Measurements from ENCODE around the gene CELF5.

Gene CELF5

DNA sequence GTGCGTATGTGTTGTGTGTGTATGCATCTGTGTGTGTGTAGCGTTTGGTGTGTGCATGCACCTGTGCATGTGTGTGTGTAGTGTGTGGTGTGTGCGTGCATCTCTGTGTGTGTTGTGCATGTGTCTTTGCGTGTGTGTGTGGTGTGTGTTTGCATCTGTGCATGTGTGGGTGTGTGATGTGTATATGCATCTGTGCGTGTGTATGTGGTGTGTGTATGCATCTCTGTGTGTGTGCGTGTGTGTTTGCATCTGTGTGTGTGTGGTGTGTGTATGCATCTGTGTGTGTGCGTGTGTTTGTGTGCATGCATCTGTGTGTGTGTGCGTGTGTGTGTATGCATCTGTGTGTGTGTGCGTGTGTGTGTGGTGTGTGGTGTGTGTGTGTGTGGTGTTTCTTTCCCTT is 20.6 kb downstream of the CELF5 start:
- no peak for DNase-seq

DNA sequence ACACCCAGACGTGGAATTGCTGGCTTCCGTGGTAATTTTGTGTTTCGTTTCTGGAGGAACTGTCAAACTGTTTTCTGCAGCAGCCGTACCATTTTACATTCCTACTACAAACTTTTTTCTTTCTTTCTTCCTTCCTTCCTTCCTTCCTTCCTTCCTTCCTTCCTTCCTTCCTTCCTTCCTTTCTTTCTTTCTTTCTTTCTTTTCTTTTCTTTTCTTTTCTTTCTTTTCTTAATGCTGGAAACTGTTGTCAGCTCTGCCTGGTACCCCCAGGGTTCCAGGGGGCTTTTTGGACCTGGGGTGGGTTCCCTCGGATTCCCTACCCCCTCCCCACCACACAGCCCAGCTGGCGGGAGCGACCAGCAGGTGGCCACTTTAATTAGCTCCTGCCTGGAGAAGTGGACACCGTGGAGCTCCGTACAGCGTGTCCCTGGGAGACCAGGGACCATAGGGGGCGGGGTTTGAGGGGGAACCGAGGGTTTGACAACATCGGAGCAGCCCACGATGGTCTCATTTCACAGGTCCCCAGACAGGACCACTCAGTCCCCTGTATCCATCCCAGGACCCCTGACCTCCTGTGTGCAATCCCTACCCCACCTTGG is 24.4 kb downstream of the CELF5 start:
- no peak for DNase-seq

DNA sequence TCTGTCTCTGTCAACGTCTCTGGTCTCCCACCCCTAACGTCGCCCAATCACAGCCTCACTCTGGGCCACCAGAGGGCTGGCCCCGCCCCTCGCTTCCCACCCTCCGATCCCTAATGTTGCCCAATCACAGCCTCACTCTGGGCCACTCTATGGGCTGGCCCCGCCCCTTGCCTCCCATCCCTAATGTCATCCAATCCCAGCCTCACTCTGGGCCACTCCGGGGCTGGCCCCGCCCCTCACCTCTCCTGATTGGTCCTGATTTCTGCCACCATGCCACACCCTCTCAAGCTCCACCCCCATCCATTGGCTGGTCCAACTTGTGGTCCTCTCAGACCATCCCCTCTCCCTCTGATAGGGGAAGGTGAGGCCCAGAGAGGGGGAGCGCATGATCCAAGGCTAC is 24.9 kb downstream of the CELF5 start:
- no peak for DNase-seq

DNA sequence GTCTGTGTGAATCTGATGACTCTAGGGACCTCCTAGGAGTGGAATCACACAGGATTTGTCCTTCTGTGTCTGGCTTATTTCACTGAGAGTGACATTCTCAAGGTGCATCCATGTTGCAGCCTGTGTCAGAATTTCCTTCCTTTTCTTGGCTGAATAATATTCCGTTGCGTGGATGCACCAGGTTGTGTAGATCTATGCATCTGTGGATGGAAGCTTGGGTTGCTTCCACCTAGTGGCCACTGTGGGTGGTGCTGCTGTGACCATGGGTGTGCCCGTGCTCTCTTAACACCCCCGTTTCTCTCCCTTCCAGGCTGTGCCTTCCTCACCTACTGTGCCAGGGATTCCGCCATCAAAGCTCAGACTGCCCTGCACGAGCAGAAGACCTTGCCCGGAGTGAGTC is 26.2 kb downstream of the CELF5 start:
- no peak for DNase-seq

DNA sequence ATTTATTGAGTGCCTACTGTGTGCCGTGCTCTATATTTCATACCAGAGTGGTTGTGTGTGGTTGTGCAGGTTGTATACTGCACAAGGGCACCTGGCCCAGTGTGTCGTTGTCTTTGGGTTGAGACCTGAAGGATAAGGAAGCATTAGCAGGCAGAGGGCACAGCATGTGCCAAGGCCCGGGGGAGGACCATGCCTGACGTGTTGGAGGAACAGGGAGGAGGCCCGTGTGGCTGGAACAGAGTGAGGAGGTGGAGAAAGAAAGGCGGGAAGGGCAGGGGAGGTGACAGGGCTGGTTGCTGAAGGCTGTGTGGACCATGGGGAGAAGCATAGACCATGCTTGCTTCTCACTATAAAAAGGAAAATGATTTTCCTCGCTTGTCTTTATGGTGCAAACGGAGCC is 26.8 kb downstream of the CELF5 start:
- no peak for DNase-seq

DNA sequence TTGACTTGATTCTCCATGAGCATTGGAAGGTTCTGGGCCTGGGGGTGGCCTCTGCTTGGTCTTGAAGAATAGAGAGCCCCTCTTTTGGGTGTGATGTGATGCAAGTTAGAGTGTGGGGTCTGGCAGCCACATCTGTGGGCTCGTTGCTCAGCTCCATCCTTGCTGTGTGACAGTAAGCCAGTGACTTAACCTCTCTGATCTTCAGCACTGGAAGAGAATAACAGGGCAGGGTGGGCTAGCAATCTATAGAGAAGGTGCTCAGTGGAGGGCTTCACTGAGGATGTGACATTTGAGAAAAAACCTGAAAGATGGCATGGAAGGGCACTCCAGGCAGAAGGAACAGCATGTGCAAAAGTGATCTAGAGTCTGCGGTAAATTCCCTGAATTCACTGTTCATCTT is 28.2 kb downstream of the CELF5 start:
- DNase-seq = no peak

DNA sequence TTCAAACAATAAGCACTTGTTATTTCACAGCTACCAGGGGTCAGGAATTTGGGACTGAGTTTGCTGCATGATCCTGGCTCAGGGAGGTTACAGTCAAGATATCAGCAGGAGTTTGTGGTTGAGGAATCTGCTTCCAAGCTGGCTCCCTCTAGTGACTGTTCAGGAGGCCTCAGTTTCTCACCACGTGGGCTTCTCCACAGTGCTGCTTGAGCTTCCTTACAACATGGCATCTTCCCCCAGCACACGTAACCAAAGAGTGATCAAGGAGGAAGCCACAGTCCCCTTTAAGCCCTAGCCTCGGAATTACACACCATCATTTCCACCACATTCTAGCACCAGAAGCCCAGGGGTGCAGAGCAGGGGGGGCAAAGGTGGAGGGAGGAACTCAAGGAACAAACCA is 28.8 kb downstream of the CELF5 start:
- DNase-seq = no peak

DNA sequence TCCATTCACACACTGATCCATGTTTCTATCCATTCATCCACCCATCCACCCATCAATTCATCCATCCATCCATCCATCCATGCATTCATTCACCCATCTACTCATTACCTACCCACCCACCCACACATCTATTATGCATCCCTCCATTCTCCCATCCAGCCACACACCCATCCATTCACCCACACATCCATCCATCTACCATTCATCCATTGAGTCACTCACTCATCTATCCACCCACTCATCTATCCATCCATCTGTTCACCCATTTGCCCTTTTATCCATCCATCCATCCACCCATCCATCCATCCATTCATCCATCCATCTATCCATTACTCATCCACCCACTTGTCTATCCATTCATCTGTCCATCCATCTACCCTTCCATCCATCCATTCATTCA is 30.1 kb downstream of the CELF5 start:
- DNase-seq = no peak

DNA sequence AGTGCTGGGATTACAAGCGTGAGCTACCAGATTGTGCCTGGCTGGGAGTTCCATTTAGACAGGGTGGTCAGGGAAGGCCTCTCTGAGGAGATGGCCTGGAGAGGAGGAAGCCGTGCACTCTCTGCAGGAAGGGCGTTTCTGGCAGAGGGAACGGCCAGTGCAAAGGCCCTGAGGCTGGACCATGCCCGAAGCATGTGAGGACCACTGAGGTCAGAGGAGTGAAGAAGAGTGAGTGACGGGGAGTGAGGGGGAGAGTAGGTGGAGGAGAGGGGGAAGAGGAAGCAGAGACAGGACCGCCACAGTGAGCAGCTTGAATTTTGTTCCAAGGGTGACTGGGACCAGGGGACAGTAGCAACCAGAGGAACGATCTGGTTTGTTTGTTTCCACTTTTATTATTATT is 32.6 kb downstream of the CELF5 start:
- no peak for DNase-seq

DNA sequence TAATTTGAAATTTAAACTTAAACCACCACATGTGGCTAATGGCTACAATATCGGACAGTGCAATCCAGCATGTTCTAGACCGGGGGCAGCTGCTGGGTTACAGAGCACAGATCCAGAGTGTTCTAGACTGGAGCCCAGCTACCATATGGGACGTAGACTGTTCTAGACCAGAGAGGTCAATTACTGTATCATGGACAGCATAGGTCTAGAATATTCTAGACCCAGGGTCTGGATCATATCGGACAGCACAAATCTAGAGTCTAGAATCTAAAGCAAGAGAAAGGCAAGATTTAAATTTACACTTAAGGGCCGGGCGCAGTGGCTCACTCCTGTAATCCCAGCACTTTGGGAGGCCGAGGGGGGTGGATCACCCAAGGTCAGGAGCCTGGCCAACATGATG is 37.9 kb downstream of the CELF5 start:
- no peak for DNase-seq

DNA sequence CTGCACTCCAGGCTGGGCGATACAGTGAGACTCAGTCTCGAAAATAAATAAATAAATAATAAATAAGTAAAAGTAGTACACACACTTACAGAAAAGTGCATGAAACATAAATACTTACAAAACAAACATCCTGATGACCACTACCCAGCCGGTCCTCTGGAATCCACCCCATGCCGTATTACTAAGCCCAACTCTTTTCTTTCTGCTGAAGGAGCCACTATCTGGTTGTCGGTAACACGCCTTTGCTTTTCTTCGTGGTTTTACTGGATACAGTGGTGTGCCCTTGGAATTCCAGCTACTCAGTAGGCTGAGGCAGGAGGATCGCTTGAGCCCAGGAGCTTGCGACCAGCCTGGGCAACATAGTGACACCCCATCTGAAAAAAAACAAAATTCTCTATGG is 39.4 kb downstream of the CELF5 start:
- DNase-seq = no peak

DNA sequence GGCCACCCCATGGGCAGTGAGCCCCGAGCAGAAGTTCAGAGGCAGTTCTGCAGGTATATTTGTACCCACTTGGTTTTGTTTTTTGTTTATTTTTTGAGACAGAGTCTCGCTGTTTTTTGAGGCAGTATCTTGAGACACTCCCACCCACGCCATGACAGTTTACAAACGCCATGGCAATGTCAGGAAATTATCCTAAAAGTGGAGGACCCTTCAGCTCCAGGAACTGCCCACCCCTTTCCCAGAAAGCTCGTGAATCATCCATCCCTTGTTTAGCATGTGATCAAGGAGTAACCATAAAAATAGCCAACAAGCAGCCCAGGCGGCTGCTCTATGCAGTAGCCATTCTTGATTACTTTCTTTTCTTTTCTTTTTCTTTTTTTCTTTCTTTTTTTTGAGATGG is 41.0 kb downstream of the CELF5 start:
- DNase-seq = no peak

DNA sequence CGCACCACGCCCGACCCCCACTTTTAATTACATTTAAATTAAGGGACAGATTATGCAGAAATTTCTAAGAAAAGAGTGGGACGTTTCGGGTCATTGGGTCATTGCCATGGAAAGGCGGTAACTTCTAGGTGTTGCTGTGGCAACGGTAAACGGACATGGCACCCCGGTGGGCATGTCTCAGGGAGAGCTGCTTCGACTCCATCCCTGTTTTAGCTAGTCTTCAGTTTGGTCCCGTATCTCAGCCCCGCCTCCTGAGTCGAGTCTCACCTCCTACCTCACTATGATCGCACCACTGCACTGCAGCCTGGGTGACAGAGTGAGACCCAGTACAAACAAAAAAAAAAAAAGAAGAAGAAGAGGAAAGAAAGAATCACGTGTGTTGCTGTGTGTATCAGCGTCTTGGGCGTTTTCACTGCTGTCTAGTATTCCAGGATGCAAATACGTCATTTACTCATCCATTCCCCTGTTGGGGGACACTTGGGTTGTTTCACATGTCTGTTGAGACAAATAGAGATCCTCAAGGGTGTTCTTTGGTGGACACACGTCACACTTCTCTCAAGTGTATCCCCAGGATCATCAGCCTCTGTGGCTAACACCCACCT is 41.7 kb downstream of the CELF5 start:
- DNase-seq = no peak

DNA sequence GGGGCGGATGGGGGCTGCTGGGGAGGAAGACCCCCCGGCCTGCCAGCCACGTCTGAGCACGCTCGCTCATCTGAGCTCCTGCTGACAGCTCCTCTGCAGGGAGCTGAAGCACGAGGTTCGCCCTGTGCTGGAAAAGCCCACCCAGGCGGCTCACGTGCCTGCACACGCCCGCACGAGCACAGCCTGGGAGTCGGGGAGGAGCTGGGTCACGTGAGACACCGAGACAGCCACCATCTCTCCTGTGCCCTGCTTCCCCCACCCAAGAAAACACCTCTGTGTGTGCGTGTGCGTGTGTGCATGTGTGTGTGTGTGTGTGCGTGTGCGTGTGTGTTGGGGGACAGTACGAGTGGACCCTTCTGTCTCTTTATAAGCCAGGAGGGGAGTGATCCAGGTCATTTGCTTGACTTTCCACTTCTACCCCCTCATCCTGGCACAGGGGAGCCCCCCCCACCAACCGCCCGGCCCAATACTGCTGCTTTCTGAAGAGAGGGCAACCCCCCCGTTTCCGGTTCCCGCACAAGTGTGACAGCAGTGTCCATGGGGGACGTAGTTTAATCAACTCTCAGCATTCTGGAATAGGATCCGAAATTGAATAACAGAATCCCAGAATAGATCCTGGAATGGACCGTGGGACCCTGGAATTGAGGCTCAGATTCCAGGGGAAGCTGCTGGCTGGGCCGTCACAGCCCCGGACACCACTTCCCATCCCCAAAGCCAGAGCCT is 42.5 kb downstream of the CELF5 start:
- DNase-seq = peak; percentile 17

DNA sequence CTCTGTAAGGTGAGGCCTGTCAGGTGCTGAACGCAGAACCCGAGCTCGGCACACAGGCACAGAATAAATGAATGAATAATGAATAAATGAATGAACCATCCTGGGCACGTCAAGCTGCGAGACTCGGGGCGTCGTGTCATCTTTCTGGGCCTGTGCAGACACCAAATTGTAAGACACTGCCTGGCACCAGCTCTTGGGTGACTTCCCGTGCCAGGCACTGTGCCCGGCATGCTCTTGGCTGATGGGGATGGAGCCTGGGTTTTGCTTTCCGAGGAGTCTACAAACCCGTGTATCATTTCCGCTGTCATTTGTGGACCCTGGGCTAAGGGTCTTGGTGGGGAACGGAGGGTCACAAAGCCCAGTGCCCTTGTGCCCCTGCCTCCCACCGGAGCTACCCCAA is 43.9 kb downstream of the CELF5 start:
- no peak for DNase-seq

DNA sequence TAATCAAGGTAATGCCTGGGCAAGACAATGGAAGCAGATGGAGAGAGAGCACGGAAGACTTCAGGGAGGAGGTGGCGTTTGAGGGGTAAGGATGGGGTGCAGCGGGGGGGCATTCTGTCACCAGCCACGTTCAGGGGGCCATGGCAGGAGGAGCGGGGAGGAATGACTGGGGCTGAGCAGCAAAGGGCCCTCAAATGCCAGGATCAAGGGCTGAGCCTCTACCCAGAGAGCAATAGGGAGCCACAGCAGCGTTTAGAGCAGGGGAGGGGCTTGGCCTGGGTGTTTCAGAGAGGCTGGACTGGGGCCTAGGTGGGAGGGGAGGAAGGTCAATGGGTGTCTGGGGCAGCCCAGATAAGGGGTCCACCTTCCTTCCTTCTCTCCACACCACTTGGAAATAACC is 44.3 kb downstream of the CELF5 start:
- DNase-seq = no peak

DNA sequence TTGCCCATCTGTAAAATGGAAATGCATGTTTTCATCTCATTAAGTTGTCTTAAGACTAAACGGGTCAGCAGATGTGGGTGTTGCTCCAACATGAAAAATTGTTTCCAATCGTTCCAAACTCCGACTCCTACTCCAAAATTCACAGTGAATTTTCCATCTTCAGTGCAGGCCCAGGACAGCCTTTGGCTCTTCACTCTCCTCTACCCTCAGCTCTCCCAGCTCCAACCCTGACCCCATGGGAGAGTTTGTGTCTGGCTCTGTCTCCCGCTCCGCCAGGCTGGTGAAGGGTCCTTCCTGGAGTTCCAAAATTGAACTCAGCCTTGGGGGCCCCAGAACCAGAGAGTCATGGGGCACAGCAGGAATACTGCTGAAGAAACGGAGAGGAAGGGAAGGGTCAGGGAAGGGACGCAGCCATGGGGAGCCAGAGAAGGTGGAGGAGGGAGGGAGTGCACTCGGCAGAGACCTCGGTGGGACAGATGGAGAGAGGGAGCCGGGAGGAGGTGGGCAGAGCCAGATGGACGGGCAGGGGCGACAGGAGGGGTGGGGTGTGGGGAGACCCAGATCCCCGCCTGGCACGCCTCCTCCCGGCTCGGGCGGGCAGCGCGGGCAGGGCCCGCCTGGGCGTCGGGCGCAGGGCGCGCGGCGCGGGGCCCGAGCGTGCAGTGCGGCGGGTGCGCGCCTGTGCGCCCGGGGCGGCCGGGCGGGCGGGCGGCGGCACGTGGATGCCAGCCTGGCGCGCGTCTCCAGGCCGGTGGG is 45.6 kb downstream of the CELF5 start:
- DNase-seq = peak; percentile 52

DNA sequence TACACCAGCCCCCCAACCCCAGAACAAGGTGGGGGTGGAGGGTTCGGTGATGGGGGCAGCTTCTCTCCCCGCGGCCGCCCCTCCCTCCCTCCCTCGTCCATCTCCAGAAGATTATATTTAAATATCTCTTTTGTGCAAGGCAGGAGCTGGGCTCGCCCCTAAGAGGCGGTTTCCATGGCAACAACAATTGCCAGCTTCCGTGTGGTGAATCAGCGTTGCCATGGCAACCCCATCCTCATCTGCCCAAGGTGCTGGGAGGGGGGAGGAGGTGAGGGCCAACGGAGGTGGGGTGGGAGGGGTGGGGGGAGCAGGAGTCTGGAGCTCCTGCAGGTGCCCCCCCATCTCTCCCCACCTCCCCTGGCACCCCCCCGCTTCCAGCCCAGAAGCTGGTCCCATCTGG is 46.4 kb downstream of the CELF5 start:
- peak; percentile 75 for DNase-seq

DNA sequence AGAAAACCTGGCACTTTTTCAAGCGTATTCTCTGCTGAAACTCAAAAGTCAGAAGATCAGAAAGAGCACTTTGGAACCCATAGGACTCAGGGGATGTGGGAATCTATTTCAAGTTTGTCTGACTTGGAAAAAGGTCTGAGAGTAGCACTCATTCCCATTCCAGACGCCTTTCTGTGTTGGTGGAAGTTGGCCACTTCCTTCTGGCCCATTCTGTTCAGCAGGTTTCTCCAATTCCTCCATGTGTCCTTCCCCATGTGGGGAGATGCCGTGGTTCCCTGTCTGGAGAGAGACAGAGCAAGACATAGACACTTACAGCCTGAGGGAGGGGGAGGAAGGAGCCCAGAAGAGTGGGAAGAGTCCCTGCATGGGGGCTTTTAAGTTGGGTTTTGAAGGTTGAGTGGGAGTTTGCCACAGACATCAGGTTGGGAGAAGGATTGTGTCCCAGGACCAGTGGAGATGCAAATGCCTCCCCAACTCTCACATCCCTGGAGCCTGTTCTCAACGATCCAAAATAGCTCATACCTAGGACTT is 48.0 kb downstream of the CELF5 start:
- DNase-seq = no peak

DNA sequence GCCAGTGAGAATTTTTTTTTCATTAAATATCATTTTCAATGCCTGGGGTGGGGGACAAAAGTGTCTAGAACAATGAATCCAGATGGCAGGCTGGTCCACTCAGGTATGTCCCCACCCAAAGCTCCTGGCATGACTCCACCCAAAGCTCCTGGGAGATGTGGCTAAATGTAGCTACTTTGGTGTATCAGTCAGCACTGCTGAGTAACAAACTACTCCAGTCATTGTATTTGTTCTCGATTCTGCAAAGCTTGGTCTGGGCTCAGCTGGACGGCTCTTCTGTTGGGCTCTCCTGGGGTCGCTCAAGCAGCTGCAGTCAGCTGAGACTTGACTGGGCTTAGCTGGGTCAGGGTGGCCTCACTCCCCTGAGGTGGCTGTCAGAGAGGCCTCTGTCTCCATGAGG is 48.5 kb downstream of the CELF5 start:
- DNase-seq = no peak

DNA sequence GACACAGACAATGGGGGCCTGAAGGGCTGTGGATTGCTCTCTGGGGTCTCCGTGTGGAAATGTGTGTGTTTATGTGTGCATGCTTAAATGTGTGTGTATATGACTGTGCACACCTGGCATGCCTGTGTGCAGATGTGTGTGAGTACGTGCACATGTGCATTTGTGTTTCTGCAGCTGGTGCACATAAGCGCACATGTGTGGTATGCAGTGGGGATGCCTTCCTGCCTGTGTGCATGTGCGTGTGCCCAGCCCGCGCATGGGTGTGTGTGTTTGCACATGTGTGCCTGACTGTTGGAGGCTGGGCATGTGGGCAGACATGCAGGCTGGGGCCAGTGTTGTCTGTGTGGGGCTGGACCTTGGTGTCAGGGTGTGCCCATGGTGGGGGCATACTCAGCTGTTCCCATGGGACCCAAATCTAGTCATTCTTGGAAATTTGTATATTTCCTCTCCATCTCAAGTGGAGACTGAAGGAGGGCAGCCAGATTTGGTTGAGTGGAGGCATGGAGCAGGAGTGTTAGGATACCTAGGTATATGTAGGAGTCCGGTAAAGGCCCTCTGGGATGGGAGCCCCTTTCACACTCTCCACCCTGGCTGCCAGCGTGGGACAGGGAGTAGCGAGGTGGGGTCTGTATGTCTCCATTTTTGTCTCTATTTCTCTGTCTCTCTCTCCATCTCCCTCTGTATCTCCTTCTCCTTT is 49.9 kb downstream of the CELF5 start:
- DNase-seq = no peak

DNA sequence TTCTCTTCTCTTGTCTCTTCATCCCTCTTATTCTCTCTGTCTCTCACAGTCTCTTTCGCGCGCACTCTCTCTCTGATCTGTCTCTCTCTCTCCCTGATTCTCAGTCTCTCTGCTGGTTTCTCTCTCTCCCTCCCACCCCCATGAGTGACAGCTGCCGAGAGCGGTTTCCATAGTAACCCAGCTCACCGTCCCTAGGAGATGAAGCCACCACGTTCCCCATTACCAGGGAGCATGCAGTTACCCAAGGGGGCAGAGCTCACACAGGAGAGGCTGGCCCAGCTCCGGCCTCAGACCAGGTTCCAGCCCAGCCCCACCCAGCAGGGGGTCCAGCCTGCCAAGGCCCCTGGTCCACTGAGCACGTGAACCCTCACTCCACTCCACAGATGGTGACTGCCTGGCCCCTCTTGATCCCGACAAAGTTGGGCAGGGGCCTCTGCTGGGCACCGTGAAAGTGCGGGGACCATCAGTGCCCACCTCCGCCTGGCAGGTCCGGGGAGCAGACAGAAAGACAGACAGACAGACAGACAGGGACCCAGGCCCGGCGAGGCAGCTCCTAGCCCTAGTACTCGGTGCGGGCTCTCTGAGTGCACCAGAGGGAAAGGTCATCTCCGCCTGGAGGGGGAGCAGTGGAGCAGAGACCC is 50.6 kb downstream of the CELF5 start:
- DNase-seq = peak; percentile 59
